Left renal cortex interstitium (tissue), 4 donors: Measurements from ENCODE around the gene DQX1. TPM values are rescaled to one million over a fixed set of nuclear protein-coding genes. Genes with fewer than 3 reads are reported as not detected.
"Not testable (repeated sequence)": the region's sequence is repeated elsewhere in the genome, so short reads cannot be mapped to it uniquely, and the experiment has no call there.

Source experiments
- DNase-seq, 4 donors: peaks; one replicate each; pipeline ENCODE4 v3.0.0-alpha.2; 2013; ENCODE audit warnings: low read depth in 4 of 4, low spot score in 2 of 4, missing footprints in 1 of 4
- polyA plus RNA-seq, 4 donors: library from polyadenylated mRNA; unstranded; fragments of 120-200 nt; gene quantifications; one replicate each; pipeline ENCODE4 v1.2.1, GENCODE V29; 2013; ENCODE audit not compliant: insufficient read length in 4 of 4

Gene DQX1, protein sequence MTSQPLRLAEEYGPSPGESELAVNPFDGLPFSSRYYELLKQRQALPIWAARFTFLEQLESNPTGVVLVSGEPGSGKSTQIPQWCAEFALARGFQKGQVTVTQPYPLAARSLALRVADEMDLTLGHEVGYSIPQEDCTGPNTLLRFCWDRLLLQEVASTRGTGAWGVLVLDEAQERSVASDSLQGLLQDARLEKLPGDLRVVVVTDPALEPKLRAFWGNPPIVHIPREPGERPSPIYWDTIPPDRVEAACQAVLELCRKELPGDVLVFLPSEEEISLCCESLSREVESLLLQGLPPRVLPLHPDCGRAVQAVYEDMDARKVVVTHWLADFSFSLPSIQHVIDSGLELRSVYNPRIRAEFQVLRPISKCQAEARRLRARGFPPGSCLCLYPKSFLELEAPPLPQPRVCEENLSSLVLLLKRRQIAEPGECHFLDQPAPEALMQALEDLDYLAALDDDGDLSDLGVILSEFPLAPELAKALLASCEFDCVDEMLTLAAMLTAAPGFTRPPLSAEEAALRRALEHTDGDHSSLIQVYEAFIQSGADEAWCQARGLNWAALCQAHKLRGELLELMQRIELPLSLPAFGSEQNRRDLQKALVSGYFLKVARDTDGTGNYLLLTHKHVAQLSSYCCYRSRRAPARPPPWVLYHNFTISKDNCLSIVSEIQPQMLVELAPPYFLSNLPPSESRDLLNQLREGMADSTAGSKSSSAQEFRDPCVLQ
- polyA plus RNA-seq, result under 1 TPM; 0.32 to 0.63 (median 0.41) TPM

DNA sequence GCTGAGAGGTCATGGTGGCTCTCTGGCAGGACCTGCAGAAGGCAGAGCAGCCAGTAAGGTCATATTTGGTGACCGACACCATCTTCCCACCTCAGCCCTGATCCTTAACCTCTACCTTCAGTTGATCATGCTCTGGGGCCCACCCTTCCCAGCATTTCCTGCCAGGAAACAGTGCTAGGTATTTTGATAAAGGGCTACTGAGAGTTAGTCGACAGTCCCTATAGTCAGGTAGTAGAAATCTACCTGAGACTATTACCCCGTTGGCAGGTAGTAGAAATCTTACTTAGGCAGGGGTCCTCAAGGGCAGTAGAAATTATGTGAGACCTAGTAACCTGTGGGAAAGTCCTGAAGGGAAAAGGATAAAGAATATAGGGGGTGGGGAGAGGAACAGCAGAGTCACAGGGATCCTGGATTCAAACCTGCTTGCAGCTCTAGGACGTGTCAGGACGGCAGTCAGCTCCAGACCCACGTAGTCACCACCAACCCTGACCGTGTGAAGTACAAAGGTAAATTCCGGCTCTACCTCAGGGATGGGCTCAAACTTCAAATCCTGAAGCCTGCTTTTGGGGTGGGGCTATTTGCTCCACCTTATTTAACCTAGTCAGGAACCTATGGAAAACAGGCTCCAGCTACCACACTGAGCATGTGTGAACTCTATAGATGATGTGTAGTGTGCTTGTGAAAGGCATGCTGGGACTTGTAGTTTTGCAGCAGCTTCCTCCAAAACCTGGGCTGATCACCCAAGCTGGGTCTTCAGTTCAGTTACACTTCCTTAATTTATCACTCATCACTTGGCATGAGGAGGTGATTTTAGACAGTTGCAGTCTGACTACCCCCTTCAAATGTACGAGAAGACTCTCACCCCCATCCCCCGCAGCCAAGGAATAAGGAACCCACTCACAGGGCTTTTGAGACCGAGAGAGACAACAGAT, at the start of gene DQX1:
Gene DQX1 (minus strand): TSS at position 515 of the 932 bp plus-strand sequence. CDS start 502 bp downstream, at position 13.
- DNase-seq, result no peak

DNA sequence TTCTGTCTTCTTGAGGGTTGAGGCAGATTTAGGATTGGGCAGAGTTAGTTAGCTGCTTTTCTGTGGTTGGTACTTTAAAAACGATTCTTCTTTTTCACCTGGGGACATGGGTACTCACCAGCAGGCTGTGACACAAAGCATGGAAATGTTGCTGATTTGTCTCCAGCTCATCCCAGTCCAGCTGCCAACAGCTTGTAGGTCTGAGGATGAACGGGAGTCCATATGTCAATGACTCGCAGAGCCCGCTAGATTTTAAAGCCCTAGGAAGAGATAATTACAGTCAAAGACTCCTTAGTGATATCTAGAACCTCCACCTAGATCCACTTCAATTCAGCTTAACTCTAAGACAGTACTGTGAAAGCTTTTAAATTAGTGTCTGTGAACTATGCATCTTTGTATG, 49.3 kb upstream of the DQX1 start:
- DNase-seq, result no peak

DNA sequence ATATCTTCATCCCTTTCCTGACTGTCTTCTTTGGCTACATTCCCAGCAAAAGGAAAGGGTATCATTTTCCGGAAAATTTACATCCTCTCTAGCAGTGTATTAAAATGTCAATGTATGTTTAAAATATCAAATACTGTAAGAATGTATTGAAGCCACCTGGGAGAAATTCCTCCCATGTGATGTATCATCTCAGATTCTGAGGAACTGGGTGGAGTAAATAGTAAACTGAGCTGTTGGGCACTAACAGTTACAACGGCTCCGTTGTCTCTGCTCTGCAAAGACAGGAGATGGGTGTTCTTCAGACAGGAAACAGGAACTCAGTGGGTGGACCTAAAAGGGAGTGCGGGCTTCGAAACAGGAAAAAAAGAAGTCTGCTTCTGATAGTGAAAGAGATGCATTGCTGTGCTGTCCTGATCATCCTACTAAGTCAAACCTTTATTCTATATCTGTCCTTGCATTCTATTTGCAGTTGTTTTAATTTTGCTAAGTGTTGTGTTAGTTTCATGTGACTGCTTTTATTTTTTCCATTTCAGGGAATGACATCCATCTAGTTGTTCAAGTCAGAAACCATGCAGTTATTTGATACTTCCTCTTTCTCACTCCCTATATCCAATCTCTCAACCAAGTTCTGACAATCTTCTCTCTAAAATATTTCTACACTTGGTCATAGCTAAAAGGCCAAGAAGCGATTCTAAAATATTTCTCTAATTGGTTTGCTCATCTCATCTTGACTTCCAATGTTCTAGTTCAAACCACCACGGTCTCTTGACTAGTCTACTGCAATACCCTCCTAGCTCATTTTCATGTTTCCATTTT, 47.9 kb upstream of the DQX1 start:
- no peak for DNase-seq

DNA sequence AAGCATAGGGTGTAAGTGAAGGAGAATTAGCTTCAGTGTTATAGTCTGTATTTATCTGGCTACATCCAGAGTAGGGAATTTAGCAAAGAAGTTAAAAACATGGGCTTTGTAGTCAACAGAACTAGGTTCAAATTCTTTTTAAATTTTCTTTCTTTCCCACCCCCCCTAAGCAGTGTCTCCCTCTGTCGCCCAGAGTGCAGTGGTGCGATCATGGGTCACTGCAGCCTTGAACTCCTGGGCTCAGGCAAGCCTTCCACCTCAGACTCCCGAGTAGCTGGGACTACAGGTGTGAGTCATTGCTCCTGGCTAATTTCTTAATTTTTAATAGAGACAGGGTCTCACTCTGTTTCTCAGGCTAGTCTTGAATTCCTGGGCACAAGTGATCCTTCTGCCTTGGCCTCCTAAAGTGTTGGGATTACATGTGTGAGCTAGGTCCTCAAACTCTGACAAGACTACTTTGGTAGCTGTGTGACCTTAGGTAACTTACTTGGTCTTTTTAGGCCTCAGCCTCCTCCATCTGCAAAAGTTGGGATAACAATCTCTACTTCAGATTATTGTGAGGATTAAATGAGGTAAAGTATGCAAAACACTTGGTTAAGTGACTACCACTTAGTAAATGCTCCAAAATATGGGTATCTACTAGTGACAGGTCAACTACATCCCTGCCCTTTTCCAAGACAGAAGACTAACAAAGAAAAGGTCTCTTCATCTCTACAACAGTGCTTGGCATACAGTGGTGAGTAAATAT, 46.3 kb upstream of the DQX1 start:
- no peak for DNase-seq

DNA sequence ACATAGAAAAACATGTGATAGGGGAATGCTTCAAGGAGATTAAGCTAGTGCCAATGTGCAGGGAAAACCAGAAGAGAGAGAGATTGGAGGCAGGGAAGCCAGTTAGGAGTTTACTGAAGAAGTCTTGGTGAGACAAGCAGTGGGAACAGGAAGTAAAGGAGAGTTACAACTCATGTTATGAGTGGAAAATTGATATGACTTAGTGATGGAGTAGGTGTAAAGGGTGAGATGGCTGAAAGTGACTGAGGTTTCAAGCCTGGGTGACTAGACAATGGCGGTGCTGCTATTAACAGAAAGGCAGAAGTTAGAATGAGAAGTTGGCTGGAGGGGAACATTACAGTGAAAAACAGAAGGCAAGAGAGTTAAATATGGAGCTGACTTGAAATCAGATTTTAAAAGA, 45.0 kb upstream of the DQX1 start:
- no peak for DNase-seq

DNA sequence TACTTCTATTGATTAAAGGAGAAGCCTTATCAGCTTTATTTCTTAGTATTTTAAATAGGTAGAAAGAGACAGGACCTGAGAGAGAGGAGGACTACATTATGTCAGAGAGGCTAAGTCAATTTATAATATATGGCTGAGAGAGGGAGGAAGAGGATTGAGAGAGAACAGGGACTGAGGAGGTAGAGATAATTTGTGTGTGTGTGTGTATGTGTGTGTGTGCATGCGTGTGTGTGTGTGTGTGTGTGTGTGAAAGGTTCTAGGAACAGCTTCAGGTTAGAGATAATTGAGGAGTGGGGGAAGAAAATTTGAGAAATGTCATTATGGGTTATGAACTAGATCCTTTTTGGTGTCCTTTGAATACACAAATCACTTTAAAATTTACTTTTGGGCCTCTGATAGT, 43.7 kb upstream of the DQX1 start:
- no peak for DNase-seq

DNA sequence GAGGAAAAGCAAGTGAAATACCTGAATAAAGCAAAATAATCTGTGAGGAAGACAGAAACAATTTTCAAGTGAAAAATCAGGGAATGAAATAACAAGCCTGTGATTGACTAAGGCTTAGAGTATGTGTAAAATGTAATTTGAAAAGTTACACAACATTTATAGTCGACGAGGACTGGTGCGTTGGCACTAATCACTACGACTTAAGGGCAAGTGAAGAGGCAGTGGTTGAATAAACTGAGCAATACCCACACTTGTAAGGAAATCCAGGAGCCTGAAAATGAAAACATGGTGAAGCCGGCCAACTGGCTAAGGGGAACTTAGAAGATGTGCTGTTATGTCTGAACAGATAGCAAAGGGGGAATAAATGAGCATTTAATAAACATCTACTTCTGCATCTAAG, 41.9 kb upstream of the DQX1 start:
- no peak for DNase-seq

DNA sequence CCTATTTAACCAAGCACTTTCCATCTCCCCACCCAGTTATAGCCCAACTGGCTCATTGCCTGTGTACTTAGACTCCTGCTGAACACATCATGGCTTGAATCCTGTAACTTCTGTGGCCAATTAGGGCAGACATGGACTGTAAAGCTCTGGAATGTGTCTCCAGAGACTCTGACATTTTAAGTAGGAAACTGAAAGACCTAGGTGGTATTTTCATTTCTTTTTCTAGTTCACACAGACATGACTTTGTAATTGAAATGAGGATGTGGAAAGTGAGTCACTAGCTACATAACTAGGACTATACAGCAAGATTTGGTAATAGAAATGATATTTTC, 40.7 kb upstream of the DQX1 start:
- no peak for DNase-seq

DNA sequence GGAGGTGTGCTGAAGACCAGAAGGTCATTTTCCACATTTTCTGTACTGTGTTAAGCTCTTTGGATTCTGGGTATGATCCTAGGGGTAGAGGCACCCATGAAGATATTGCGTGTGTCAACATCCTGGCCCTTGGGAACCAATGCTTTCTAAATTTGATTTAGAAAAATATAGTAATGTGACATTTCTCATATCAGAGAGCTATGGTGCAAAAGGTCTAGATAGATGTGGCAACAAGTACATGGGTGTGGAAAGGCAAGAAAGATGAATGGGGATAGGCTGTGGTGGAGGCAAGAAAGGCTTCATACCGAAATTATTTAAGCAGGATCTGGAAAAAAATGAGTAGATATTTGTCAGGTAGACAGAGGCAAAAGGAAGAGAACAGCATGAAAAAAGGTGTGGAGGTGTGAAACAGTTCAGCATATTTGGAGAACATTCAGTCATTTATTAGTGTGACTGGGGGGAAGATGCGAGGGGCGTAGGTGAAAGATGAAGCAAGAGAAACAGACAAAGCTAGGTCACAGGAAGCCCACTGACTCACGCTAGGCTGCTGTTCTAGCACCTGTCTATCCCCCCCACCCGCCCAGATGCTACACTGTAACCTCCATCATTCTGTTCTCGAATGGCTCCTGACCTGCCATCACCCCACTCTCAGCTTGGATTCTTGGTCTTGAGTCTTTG, 40.2 kb upstream of the DQX1 start:
- DNase-seq, result no peak

DNA sequence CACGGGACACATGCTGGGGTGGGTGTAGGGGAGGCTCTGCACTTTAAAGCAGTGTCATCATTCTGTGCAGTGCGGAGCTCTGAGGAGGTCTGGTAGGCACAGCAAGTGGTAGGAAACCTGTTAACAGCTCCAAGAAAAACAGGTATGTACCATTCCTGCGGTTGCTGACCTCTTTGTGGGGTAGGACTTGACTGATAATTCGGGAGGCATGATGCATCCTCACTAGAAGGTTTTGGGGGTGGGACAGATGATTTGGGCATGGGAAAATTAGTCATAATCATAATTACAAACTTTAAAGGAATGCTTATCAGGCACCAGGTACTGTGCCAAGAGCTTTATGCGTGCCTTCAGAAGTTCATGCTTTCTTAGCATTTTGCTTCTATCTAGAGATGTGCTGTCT, 38.2 kb upstream of the DQX1 start:
- no peak for DNase-seq

DNA sequence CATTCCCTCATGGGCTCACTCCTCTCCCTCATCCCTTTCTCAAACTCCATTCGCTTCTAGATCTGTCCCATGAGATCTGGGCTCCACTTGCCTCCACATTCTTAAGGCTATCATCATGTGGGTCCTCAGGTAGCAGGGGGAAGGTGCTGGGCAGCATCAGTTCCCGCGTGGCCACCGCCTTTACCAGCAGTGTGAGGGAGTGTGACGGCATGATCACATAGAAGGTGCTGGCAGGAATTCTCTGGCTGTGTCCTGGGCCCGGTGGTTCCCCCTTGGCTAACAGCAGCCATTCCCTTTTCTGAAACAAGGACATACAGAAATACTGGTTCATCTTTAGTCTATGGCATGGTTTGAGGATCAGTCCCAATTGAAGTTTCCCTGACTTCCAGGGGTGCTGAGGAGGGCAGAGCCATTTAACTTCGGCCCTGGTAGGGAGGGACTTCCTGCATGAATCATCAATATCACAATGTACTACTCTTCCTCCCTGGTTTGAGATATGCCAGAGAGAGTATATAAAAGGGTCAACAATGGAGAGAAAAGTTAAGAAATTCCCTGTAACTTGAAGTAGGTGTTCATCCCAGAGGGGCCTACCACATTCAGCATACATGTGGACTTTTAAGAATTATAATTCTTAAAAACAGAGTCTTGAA, 36.2 kb upstream of the DQX1 start:
- DNase-seq, result no peak

DNA sequence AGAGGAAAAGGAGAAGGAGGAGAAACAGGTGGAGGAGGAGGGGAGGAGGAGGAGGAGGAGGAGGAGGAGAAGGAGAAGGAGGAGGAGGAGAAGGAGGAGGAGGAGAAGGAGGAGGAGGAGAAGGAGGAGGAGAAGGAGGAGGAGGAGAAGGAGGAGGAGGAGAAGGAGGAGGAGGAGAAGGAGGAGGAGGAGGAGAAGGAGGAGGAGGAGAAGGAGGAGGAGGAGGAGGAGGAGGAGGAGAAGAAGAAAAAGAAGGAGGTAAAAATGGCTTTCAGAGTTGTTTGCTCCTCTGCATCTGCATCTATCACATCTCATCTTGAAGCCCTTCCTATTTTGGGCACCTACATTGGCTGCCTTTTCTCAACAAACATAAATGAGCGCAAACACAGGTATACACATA, 35.0 kb upstream of the DQX1 start:
- DNase-seq, result not testable (repeated sequence)

DNA sequence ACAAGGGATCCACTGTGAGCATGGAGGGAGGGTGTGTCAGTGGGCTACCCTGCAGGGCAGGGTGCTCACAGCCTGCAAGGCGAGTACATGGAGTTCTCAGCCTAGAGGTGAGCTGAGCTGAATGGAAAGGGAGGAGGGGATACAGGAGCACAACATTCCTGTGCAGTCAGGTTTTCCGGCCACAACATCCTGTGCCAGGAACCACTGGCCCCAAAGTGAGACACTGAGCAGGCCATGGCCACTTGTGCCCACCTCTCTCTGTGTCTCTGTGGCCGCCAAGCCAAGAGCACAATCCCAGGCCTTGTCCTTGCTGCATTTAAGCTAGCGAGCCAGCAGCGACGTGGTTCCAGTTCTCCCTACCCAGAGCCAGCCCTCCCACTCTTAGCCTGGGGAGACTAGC, 34.6 kb upstream of the DQX1 start:
- no peak for DNase-seq

DNA sequence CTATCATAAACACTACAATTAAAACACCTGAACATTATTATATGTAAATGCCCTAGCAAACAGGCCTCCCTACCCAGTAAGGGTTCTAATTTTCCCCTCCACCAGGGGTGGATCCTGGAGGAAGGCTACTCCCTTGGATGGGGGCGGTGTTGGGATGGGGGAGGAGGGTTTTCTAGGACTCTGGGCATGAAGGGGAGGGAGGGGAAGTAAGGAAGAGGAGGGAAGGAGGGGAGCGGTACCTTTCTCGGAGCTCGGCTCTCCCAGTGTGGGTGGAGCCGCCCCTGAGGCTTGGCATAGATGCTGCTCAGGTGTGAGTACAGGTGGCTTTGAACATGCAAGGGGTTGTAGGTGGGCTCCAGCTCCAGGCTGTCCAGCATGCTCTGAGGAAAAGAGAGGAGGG, 33.9 kb upstream of the DQX1 start:
- no peak for DNase-seq

DNA sequence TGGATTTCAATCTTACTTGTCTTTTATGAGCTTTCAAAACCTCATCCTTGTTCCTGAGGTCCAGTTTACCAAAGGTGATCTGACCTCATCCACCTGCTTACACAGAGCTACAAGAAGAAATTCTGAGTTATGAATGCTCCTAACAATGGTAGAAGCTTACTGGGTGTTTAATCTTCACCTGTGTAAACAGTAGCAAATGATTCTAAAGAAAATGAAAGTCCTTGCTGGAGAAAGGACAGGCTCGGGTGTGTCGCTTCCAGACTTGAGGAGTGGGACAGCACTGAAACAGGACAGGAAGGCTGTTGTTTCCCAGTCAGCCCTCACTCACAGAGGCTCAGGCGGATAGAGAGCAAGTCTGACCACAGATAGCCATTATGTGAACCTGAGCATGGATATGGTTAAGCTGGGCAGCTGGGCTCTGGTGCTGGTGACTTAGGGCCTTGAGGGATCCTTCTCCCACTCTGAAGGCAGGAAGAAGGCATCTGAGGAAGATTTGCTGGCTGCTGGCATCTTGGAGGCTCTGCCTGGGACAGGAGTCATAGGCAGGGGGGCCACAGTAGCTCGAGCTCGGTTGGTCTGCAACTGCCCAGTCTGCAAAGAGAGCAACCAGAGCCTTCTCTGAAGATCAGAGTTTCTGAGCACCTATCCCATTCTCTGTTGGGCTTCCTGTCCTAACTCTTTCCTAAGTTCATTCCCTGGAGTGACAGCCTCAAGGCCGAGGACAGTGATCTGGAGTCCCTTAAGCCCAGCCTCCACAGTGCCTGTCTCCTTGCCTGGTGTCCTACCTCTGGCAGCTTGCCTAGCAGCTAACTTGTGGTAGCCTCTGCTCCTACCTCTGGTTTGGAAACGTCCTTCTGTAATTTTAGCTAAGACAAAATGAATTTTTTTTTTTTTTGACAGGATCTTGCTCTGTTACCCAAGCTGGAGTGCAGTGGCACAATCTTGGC, 32.5 kb upstream of the DQX1 start:
- no peak for DNase-seq

DNA sequence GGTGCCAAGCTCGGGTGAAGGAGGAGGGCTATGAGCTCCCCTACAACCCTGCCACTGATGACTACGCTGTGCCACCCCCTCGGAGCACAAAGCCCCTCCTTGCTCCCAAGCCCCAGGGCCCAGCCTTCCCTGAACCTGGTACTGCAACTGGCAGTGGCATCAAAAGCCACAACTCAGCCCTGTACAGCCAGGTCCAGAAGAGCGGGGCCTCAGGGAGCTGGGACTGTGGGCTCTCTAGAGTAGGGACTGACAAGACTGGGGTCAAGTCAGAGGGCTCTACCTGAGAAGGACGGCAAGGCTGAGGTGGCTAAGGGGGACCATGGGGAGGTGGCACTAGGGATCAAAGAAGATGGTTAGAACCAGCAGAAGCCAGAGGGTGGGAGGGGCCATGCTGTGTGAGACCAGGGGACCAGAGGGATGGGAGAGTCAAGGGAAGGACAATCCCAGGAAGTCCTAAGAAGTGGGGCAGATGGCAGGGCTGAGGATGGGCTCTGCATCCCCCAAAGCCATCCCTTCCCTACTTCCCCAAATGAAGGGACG, 30.9 kb upstream of the DQX1 start:
- DNase-seq, result no peak

DNA sequence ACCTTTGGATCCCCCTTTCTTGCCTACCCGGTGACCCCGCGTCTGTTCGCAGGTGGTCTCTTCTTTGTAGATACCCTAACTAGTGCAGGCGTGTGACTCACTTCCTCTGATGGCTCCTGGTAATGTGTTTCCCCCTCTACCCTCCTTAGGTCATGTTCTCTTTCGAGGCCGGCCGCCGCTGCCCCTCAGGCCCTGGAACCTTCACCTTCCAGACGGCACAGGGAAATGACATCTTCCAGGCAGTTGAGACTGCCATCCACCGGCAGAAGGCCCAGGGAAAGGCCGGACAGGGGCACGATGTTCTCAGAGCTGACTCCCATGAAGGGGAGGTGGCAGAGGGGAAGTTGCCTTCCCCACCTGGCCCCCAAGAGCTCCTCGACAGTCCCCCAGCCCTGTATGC, 30.1 kb upstream of the DQX1 start:
- DNase-seq, result no peak
